ENCODE results near the gene RNF145. TPM values are rescaled to one million over a fixed set of nuclear protein-coding genes. Genes with fewer than 3 reads are reported as not detected.

Gene RNF145
- total and polyA plus RNA-seq, 10 of the 15 experiments (the other 5 are each of a cell fraction or from before 2014, with no cell fraction given), result 9.7 to 58.1 (median 38.2) TPM

DNA sequence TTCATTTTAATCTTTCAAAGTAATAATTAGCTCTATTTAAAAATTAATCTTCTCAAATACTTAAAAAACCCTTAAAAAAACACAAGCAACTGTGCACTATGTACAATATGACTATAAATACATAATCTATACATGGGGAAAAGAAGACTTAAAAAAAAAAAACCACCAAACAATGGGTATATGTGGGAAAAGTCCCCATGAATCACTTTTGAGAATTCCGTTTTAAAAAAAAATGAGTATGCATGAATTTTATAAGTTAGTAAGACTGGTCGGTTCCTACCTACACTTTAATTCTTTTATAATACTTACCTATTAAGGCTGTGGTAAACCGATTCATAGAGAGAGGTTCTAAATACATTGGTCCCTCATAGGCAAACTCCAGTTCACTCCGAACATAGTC, 27.7 kb downstream of the RNF145 start (continued):
- TF ChIP-seq CEBPB (IDR thresholded peaks at IDR 0.05; ENCODE audit: borderline replicate concordance in 1 of 2, low read depth in 2 of 2, low read length in 2 of 2), result no peak
- TF ChIP-seq CHD4 (IDR thresholded peaks at IDR 0.05), result no peak
- TF ChIP-seq, protein P1, sequence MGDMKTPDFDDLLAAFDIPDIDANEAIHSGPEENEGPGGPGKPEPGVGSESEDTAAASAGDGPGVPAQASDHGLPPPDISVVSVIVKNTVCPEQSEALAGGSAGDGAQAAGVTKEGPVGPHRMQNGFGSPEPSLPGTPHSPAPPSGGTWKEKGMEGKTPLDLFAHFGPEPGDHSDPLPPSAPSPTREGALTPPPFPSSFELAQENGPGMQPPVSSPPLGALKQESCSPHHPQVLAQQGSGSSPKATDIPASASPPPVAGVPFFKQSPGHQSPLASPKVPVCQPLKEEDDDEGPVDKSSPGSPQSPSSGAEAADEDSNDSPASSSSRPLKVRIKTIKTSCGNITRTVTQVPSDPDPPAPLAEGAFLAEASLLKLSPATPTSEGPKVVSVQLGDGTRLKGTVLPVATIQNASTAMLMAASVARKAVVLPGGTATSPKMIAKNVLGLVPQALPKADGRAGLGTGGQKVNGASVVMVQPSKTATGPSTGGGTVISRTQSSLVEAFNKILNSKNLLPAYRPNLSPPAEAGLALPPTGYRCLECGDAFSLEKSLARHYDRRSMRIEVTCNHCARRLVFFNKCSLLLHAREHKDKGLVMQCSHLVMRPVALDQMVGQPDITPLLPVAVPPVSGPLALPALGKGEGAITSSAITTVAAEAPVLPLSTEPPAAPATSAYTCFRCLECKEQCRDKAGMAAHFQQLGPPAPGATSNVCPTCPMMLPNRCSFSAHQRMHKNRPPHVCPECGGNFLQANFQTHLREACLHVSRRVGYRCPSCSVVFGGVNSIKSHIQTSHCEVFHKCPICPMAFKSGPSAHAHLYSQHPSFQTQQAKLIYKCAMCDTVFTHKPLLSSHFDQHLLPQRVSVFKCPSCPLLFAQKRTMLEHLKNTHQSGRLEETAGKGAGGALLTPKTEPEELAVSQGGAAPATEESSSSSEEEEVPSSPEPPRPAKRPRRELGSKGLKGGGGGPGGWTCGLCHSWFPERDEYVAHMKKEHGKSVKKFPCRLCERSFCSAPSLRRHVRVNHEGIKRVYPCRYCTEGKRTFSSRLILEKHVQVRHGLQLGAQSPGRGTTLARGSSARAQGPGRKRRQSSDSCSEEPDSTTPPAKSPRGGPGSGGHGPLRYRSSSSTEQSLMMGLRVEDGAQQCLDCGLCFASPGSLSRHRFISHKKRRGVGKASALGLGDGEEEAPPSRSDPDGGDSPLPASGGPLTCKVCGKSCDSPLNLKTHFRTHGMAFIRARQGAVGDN (IDR thresholded peaks at IDR 0.05), result no peak
- no peak for TF ChIP-seq PAX5 (IDR thresholded peaks at IDR 0.05; ENCODE audit: borderline replicate concordance, low read depth, low read length)
- TF ChIP-seq YBX1 (IDR thresholded peaks at IDR 0.05), result no peak
- TF ChIP-seq WRNIP1 (IDR thresholded peaks at IDR 0.05; ENCODE audit: borderline replicate concordance, low read depth, low read length), result no peak
- no peak for TF ChIP-seq NBN (IDR thresholded peaks at IDR 0.05)
- no peak for TF ChIP-seq SREBF2 (IDR thresholded peaks at IDR 0.05; ENCODE audit: low read length)
- TF ChIP-seq SRF (IDR thresholded peaks at IDR 0.05; ENCODE audit: low read depth in 2 of 2, low read length in 2 of 2), result no peak
- no peak for TF ChIP-seq BMI1 (IDR thresholded peaks at IDR 0.05; ENCODE audit: borderline replicate concordance)
- no peak for TF ChIP-seq CBX3 (IDR thresholded peaks at IDR 0.05; ENCODE audit: borderline replicate concordance, low read depth)
- TF ChIP-seq MYC (IDR thresholded peaks at IDR 0.05; ENCODE audit: insufficient read depth, insufficient read length, insufficient replicate concordance, low read length, severe bottlenecking), result no peak
